Measurements from ENCODE around the gene GDE1. TPM values are rescaled to one million over a fixed set of nuclear protein-coding genes. Genes with fewer than 3 reads are reported as not detected.

GDE1 gene
- total RNA-seq, 1 donor from 2014 or later, result 126 TPM

GRCh38 chr16:19525385-19525723 lies 3.5 kb upstream of the GDE1 start:
- Histone ChIP-seq H3K9me3 (replicated peaks) (no peaks in the 10 kb centered on the region), H3K27ac (replicated peaks) (no peak overlapping the region), H3K36me3 (peaks cover 17% of the 10 kb centered on the region), H3K4me3 (peak overlapping the region; percentile 96), H3K27me3 (ENCODE audit: low read depth) (no peaks in the 10 kb centered on the region), H3K4me1 (peaks cover 47% of the 10 kb centered on the region)
- TF ChIP-seq, protein P1, sequence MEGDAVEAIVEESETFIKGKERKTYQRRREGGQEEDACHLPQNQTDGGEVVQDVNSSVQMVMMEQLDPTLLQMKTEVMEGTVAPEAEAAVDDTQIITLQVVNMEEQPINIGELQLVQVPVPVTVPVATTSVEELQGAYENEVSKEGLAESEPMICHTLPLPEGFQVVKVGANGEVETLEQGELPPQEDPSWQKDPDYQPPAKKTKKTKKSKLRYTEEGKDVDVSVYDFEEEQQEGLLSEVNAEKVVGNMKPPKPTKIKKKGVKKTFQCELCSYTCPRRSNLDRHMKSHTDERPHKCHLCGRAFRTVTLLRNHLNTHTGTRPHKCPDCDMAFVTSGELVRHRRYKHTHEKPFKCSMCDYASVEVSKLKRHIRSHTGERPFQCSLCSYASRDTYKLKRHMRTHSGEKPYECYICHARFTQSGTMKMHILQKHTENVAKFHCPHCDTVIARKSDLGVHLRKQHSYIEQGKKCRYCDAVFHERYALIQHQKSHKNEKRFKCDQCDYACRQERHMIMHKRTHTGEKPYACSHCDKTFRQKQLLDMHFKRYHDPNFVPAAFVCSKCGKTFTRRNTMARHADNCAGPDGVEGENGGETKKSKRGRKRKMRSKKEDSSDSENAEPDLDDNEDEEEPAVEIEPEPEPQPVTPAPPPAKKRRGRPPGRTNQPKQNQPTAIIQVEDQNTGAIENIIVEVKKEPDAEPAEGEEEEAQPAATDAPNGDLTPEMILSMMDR (IDR thresholded peaks at IDR 0.05; ENCODE audit: borderline replicate concordance), result no peak
- DNase-seq, result no peak
- intact Hi-C loops (cut with micrococcal nuclease), result no loop called here

- DNase-seq, result no peak
- H3K27ac ChIP-seq (replicated peaks), result peak overlapping the region; percentile 69
- TF ChIP-seq, protein P1 (IDR thresholded peaks at IDR 0.05; ENCODE audit: borderline replicate concordance), result no peak
- H3K9me3 ChIP-seq (replicated peaks), result no peaks in the 10 kb centered on the region
- H3K4me3 ChIP-seq, result peak overlapping the region; percentile 96
- peaks cover 53% of the 10 kb centered on the region for H3K4me1 ChIP-seq
- H3K27me3 ChIP-seq (ENCODE audit: low read depth), result no peaks in the 10 kb centered on the region
- H3K36me3 ChIP-seq, result peaks cover 17% of the 10 kb centered on the region
- intact Hi-C loops (cut with micrococcal nuclease), result no loop called here
Observed at GRCh38 chr16:19524616-19525384, 2.9 kb upstream of the GDE1 start.

DNA sequence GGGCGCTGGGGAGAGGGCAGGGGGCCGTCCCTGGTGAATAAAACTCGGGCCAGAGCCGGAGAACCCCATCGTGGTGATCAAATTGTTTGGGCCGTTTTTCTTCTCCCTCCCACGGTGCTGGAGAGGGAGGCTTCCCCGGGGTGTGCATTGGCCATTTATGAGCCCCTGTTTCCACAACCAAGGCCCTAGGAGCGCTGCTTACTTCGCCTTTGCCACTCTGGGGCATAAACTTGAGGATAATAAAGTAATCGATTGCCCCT lies 2.4 kb upstream of the GDE1 start:
- Histone ChIP-seq H3K9me3 (replicated peaks) (no peaks in the 10 kb centered on the region), H3K4me1 (peaks cover 57% of the 10 kb centered on the region), H3K4me3 (peak overlapping the region; percentile 96), H3K36me3 (peaks cover 15% of the 10 kb centered on the region), H3K27ac (replicated peaks) (peak overlapping the region; percentile 69), H3K27me3 (ENCODE audit: low read depth) (no peaks in the 10 kb centered on the region)
- TF ChIP-seq, protein P1 (IDR thresholded peaks at IDR 0.05; ENCODE audit: borderline replicate concordance), result no peak
- intact Hi-C loops (cut with micrococcal nuclease), result no loop called here
- no peak for DNase-seq

DNA sequence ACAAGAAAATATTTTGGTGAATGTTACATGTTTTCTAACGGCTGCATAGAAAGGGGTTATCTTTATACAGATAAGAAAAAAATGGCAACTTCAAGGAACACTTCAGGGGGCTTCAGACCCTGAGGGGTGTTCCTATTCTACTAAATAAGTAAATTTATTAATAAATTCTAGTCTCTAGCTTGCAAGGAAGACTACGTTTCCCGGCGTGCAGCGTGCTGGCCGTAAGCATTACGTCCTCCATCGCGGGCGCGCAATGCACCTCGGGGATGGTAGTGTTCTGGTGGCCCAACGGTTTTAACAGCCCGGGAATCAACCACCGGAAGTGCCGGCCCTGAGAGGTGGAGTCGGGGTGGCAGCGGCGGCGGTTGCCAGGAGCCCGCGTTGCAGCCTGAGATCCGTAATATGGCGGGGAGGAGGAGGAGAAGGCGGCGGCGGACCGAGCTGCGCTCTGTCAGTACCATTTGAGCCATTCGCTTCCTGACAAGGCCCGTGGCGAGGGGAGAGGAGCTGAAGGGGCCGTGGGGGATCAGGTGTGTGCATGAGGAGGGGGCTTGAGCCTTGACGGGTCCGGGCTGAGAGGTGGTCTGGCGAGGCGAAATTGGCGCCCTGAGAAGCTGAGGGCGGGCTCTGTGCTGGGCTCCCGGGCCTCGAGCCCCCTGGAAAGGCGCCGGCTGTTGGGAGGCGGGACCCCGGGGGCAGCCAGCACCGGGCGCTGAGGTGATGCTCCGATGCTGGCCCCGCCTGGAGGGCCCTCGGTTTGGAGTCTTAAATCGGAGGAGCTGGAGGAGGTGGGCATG lies 1.9 kb upstream of the GDE1 start, which contains the start of gene CCP110:
Gene CCP110, plus strand, starts transcription at position 384 of the 797 bp plus-strand sequence. CDS start 3,940 bp downstream, outside the sequence.
- Histone ChIP-seq H3K4me1 (peaks cover 62% of the 10 kb centered on the region), H3K27ac (replicated peaks) (peak within 1 kb of the TSS; percentile 69), H3K4me3 (peak within 1 kb of the TSS; percentile 96), H3K27me3 (ENCODE audit: low read depth) (no peaks in the 10 kb centered on the region), H3K9me3 (replicated peaks) (no peaks in the 10 kb centered on the region), H3K36me3 (peaks cover 11% of the 10 kb centered on the region)
- intact Hi-C loops (cut with micrococcal nuclease), result no loop called here
- TF ChIP-seq, protein P1 (IDR thresholded peaks at IDR 0.05; ENCODE audit: borderline replicate concordance), result no peak
- peak; percentile 97 for DNase-seq

GRCh38 chr16:19523184-19523558 lies 1.3 kb upstream of the GDE1 start:
- Histone ChIP-seq H3K27me3 (ENCODE audit: low read depth) (no peaks in the 10 kb centered on the region), H3K4me3 (peak overlapping the region; percentile 96), H3K9me3 (replicated peaks) (no peaks in the 10 kb centered on the region), H3K27ac (replicated peaks) (peak overlapping the region; percentile 69), H3K4me1 (peaks cover 67% of the 10 kb centered on the region), H3K36me3 (peaks cover 6% of the 10 kb centered on the region)
- intact Hi-C loops (cut with micrococcal nuclease), result no loop called here
- DNase-seq, result no peak
- TF ChIP-seq, protein P1 (IDR thresholded peaks at IDR 0.05; ENCODE audit: borderline replicate concordance), result no peak
